ENCODE data around the gene PTGFRN. TPM values are rescaled to one million over a fixed set of nuclear protein-coding genes. Genes with fewer than 3 reads are reported as not detected.
A peak's percentile ranks its signal among the peaks of the same experiment; 100 is the strongest.
"Not testable (repeated sequence)": the region's sequence is repeated elsewhere in the genome, so short reads cannot be mapped to it uniquely, and the experiment has no call there.

Gene PTGFRN
- total RNA-seq, 1 experiment from 2014 or later = 81.4 TPM

- H3K4me3 ChIP-seq (ENCODE audit: insufficient read depth, low read depth, low read length) = no peak overlapping the region
- DNase-seq = no peak
- peaks cover 11% of the 10 kb centered on the region for H3K36me3 ChIP-seq (replicated peaks; ENCODE audit: control insufficient read depth, insufficient read depth, low read length)
- H3K27me3 ChIP-seq (ENCODE audit: control insufficient read depth, insufficient read depth, low read length) = no peaks in the 10 kb centered on the region
Observed at GRCh38 chr1:116972674-116973030, 62.9 kb downstream of the PTGFRN start.

GRCh38 chr1:116980309-116980708 lies 70.6 kb downstream of the PTGFRN start:
- not testable (repeated sequence) for H3K4me3 ChIP-seq (ENCODE audit: insufficient read depth, low read depth, low read length); DNase-seq; H3K36me3 ChIP-seq (replicated peaks; ENCODE audit: control insufficient read depth, insufficient read depth, low read length); H3K27me3 ChIP-seq (ENCODE audit: control insufficient read depth, insufficient read depth, low read length)

GRCh38 chr1:116981521-116982037 lies 71.9 kb downstream of the PTGFRN start:
- Histone ChIP-seq H3K36me3 (replicated peaks; ENCODE audit: control insufficient read depth, insufficient read depth, low read length) (peaks cover 5% of the 10 kb centered on the region), H3K27me3 (ENCODE audit: control insufficient read depth, insufficient read depth, low read length) (no peaks in the 10 kb centered on the region), H3K4me3 (ENCODE audit: insufficient read depth, low read depth, low read length) (no peak overlapping the region)
- no peak for DNase-seq

GRCh38 chr1:116982319-116983004 lies 72.7 kb downstream of the PTGFRN start:
- Histone ChIP-seq H3K36me3 (replicated peaks; ENCODE audit: control insufficient read depth, insufficient read depth, low read length) (peaks cover 6% of the 10 kb centered on the region), H3K4me3 (ENCODE audit: insufficient read depth, low read depth, low read length) (no peak overlapping the region), H3K27me3 (ENCODE audit: control insufficient read depth, insufficient read depth, low read length) (no peaks in the 10 kb centered on the region)
- DNase-seq = peak; percentile 51

GRCh38 chr1:116983112-116983511 lies 73.4 kb downstream of the PTGFRN start:
- Histone ChIP-seq H3K27me3 (ENCODE audit: control insufficient read depth, insufficient read depth, low read length) (no peaks in the 10 kb centered on the region), H3K36me3 (replicated peaks; ENCODE audit: control insufficient read depth, insufficient read depth, low read length) (peaks cover 6% of the 10 kb centered on the region)
- no peak for DNase-seq

GRCh38 chr1:116983678-116984077 lies 74.0 kb downstream of the PTGFRN start:
- no peak for DNase-seq
- H3K4me3 ChIP-seq (ENCODE audit: insufficient read depth, low read depth, low read length) = no peak overlapping the region
- no peaks in the 10 kb centered on the region for H3K27me3 ChIP-seq (ENCODE audit: control insufficient read depth, insufficient read depth, low read length)
- H3K36me3 ChIP-seq (replicated peaks; ENCODE audit: control insufficient read depth, insufficient read depth, low read length) = peaks cover 6% of the 10 kb centered on the region

More at GRCh38 chr1:116983112-116983511, 73.4 kb downstream of the PTGFRN start:
- H3K4me3 ChIP-seq (ENCODE audit: insufficient read depth, low read depth, low read length) = no peak overlapping the region

- no peaks in the 10 kb centered on the region for H3K27me3 ChIP-seq (ENCODE audit: control insufficient read depth, insufficient read depth, low read length)
- no peak for DNase-seq
- peaks cover 6% of the 10 kb centered on the region for H3K36me3 ChIP-seq (replicated peaks; ENCODE audit: control insufficient read depth, insufficient read depth, low read length)
- H3K4me3 ChIP-seq (ENCODE audit: insufficient read depth, low read depth, low read length) = no peak overlapping the region
Observed at GRCh38 chr1:116984406-116985160, 74.9 kb downstream of the PTGFRN start.

GRCh38 chr1:116986421-116987255 lies 76.9 kb downstream of the PTGFRN start:
- no peaks in the 10 kb centered on the region for H3K27me3 ChIP-seq (ENCODE audit: control insufficient read depth, insufficient read depth, low read length)
- no peak overlapping the region for H3K4me3 ChIP-seq (ENCODE audit: insufficient read depth, low read depth, low read length)
- DNase-seq = no peak

GRCh38 chr1:116987256-116987555 lies 77.5 kb downstream of the PTGFRN start:
- no peaks in the 10 kb centered on the region for H3K27me3 ChIP-seq (ENCODE audit: control insufficient read depth, insufficient read depth, low read length)
- H3K36me3 ChIP-seq (replicated peaks; ENCODE audit: control insufficient read depth, insufficient read depth, low read length) = peaks cover 8% of the 10 kb centered on the region
- DNase-seq = no peak
- H3K4me3 ChIP-seq (ENCODE audit: insufficient read depth, low read depth, low read length) = no peak overlapping the region

More at GRCh38 chr1:116986421-116987255, 76.9 kb downstream of the PTGFRN start:
- peaks cover 8% of the 10 kb centered on the region for H3K36me3 ChIP-seq (replicated peaks; ENCODE audit: control insufficient read depth, insufficient read depth, low read length)

- no peak for DNase-seq
- H3K4me3 ChIP-seq (ENCODE audit: insufficient read depth, low read depth, low read length) = no peak overlapping the region
- H3K27me3 ChIP-seq (ENCODE audit: control insufficient read depth, insufficient read depth, low read length) = no peaks in the 10 kb centered on the region
- H3K36me3 ChIP-seq (replicated peaks; ENCODE audit: control insufficient read depth, insufficient read depth, low read length) = peaks cover 8% of the 10 kb centered on the region
Observed at GRCh38 chr1:116988248-116988647, 78.5 kb downstream of the PTGFRN start.

GRCh38 chr1:116988908-116989307 lies 79.2 kb downstream of the PTGFRN start:
- Histone ChIP-seq H3K27me3 (ENCODE audit: control insufficient read depth, insufficient read depth, low read length) (no peaks in the 10 kb centered on the region), H3K36me3 (replicated peaks; ENCODE audit: control insufficient read depth, insufficient read depth, low read length) (peaks cover 8% of the 10 kb centered on the region), H3K4me3 (ENCODE audit: insufficient read depth, low read depth, low read length) (no peak overlapping the region)
- DNase-seq = no peak

- Histone ChIP-seq H3K4me3 (ENCODE audit: insufficient read depth, low read depth, low read length) (no peak overlapping the region), H3K27me3 (ENCODE audit: control insufficient read depth, insufficient read depth, low read length) (no peaks in the 10 kb centered on the region), H3K36me3 (replicated peaks; ENCODE audit: control insufficient read depth, insufficient read depth, low read length) (peaks cover 4% of the 10 kb centered on the region)
- DNase-seq = no peak
Observed at GRCh38 chr1:116989835-116990234, 80.1 kb downstream of the PTGFRN start.

- no peak for DNase-seq
- H3K36me3 ChIP-seq (replicated peaks; ENCODE audit: control insufficient read depth, insufficient read depth, low read length) = peaks cover 3% of the 10 kb centered on the region
- H3K4me3 ChIP-seq (ENCODE audit: insufficient read depth, low read depth, low read length) = no peak overlapping the region
- H3K27me3 ChIP-seq (ENCODE audit: control insufficient read depth, insufficient read depth, low read length) = no peaks in the 10 kb centered on the region
Observed at GRCh38 chr1:116990612-116991151, 81.0 kb downstream of the PTGFRN start.

GRCh38 chr1:116991171-116991845 lies 81.6 kb downstream of the PTGFRN start:
- H3K4me3 ChIP-seq (ENCODE audit: insufficient read depth, low read depth, low read length) = no peak overlapping the region
- no peak for DNase-seq
- H3K36me3 ChIP-seq (replicated peaks; ENCODE audit: control insufficient read depth, insufficient read depth, low read length) = peaks cover 3% of the 10 kb centered on the region
- no peaks in the 10 kb centered on the region for H3K27me3 ChIP-seq (ENCODE audit: control insufficient read depth, insufficient read depth, low read length)
